Breast epithelium (tissue), 4 donors: ENCODE data around the gene ABR. TPM values are rescaled to one million over a fixed set of nuclear protein-coding genes. Genes with fewer than 3 reads are reported as not detected.
"Not testable (repeated sequence)": the region's sequence is repeated elsewhere in the genome, so short reads cannot be mapped to it uniquely, and the experiment has no call there.

Experiments used
- DNase-seq, 2 donors: peaks; one replicate each; pipeline ENCODE4 v3.0.0-alpha.2; 2019; ENCODE audit warnings: low spot score in 2 of 2
- H3K27ac ChIP-seq, 2 donors: fragments of 200-600 bp; sonication (generic) in 1 of 2; one replicate each; pipeline ENCODE4 v1.5.1; 2016 to 2019; ENCODE audit warnings: mild to moderate bottlenecking in 1 of 2
- H3K27me3 ChIP-seq, 2 donors: fragments of 200-600 bp; sonication (generic) in 1 of 2; one replicate each; pipeline versions ENCODE4 v1.5.1 to v1.6.0; 2017 to 2019; ENCODE audit warnings: control low read depth in 1 of 2, mild to moderate bottlenecking in 1 of 2
- H3K36me3 ChIP-seq: fragments of 200-600 bp; one replicate; pipeline ENCODE4 v1.5.1; 2019
- H3K4me1 ChIP-seq, 2 donors: fragments of 200-600 bp; sonication (generic); one replicate each; pipeline ENCODE4 v1.5.1; 2016 to 2019; ENCODE audit warnings: control low read depth in 1 of 2
- H3K4me3 ChIP-seq, 3 donors: fragments of 200-600 bp; sonication (generic); 1 replicate in 2 of 3; 2 replicates in 1 of 3; pipeline ENCODE4 v1.5.1; 2016 to 2019; ENCODE audit warnings: mild to moderate bottlenecking in 3 of 3, moderate library complexity in 2 of 3
- H3K9me3 ChIP-seq, 2 donors: fragments of 200-600 bp; sonication (generic) in 1 of 2; one replicate each; pipeline ENCODE4 v1.5.1; 2016 to 2019; ENCODE audit warnings: control low read depth in 1 of 2
- POLR2A ChIP-seq: fragments of 450-650 bp; IDR thresholded peaks from one replicate; pipeline ENCODE4 v1.6.1; 2016; ENCODE audit warnings: antibody characterized with exemption, mild to moderate bottlenecking, moderate library complexity
- POLR2AphosphoS5 ChIP-seq, 3 donors: sonication (generic); formaldehyde crosslinking; IDR thresholded peaks; one replicate each; pipeline ENCODE4 v1.6.1; 2017; ENCODE audit warnings: antibody characterized with exemption in 3 of 3
- intact Hi-C: fragments of 100-400 bp; cut with DNase I; formaldehyde crosslinking; loops from one replicate; pipeline ENCODE4 v1.15.1; 2023; ENCODE audit warnings: low total_unique reads
- total RNA-seq, 3 donors: library from RNA; depleted of rRNA; stranded (reverse); fragments of >200 nt; gene quantifications; one replicate each; pipeline ENCODE4 v1.1.0, GENCODE V29; 2016
- TF ChIP-seq, protein P1 (sequence below), 3 donors: fragments of 450-650 bp; IDR thresholded peaks; one replicate each; pipeline ENCODE4 v1.5.1; 2016 to 2017; ENCODE audit warnings: antibody characterized with exemption in 3 of 3, mild to moderate bottlenecking in 3 of 3, moderate library complexity in 3 of 3

Gene ABR
- total RNA-seq, 3 donors from 2014 or later = 63.5 to 77.0 (median 75.0) TPM

DNA sequence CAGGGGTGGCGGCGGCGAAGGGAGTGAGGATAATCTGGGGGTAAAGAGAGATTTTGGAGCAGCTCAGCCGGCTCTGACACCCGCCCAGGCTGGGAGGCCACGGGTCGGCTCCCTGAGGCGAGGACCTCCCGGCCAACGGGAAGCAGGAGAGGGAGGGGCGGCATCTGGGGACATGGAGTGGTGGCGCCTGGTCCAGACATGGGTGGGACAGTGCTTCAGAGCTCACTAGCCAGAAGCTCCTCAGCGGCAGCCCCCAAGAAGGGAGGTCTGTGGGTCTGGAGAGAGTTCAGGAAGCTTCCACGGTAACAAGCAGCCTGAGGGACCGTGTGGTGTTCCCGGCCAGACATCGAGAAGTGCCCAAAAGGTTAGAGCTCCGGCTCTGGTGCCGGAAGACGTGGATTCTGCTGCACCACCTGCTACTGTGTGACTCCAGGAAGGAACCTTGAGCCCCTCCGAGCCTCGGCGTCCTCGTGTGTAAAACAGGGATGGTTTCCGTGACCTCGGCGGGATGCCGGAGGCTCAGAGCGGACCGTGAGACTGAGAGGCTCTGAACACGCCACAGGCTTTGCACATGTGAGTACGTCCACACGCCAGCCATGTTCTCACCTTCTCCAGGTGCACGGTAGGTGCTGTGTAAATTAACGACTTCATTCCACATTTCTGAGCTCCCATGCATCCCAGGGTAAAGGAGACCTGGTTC, 126.0 kb downstream of the ABR start:
- TF ChIP-seq POLR2AphosphoS5 (IDR thresholded peaks at IDR 0.05) = no peak
- no peak for TF ChIP-seq POLR2A
- TF ChIP-seq, protein P1, sequence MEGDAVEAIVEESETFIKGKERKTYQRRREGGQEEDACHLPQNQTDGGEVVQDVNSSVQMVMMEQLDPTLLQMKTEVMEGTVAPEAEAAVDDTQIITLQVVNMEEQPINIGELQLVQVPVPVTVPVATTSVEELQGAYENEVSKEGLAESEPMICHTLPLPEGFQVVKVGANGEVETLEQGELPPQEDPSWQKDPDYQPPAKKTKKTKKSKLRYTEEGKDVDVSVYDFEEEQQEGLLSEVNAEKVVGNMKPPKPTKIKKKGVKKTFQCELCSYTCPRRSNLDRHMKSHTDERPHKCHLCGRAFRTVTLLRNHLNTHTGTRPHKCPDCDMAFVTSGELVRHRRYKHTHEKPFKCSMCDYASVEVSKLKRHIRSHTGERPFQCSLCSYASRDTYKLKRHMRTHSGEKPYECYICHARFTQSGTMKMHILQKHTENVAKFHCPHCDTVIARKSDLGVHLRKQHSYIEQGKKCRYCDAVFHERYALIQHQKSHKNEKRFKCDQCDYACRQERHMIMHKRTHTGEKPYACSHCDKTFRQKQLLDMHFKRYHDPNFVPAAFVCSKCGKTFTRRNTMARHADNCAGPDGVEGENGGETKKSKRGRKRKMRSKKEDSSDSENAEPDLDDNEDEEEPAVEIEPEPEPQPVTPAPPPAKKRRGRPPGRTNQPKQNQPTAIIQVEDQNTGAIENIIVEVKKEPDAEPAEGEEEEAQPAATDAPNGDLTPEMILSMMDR (IDR thresholded peaks at IDR 0.05) = no peak
- no peak for DNase-seq
- H3K4me3 ChIP-seq = no peak overlapping the region
- H3K36me3 ChIP-seq = no peaks in the 10 kb centered on the region
- no peaks in the 10 kb centered on the region for H3K9me3 ChIP-seq
- H3K27me3 ChIP-seq = no peaks in the 10 kb centered on the region
- intact Hi-C loops = no loop called here
- H3K4me1 ChIP-seq = no peaks in the 10 kb centered on the region
- no peak overlapping the region for H3K27ac ChIP-seq

DNA sequence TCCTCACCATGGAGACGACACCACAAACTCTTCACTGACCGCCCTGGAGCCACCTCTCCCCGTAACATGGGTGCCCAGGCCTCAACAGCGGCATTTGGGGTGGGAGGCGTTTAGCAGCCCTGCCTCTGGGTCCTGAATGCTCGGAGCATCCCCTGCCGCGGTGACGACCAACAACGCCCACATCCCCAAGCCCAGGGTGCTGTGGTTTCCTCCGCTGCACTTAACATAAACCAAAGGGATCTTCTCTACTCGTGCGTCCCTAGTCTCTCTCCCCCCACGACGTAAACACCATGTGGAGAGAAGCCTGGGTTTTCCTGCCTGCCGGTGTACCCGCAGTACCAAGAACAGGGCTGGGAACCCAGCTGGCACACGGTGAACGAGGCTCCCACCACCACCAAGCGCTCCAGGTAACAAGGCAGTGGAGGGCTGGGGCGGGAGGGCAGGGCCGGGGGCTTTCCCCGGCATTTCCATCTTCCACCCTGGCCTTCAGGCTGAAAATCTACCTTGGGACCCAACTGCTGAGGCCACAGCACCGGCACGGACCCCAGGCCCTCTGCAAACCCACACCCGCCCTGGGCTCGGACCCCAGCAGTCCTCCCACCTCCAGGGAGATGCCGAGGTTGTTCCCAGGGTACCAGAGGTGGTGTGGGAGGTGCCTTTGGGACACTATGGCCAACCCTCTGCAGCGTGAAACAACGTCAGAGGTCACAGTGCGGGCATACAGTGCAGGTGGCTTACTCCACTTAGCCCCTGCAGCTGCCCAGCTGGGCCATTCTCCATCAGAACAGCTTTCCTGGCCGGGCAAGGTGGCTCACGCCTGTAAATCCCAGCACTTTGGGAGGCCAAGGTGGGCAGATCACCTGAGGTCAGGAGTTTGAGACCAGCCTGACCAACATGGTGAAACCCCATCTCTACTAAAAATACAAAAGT, 128.5 kb downstream of the ABR start:
- no peak overlapping the region for H3K27ac ChIP-seq
- no peak for DNase-seq
- H3K9me3 ChIP-seq = no peaks in the 10 kb centered on the region
- intact Hi-C loops = no loop called here
- H3K4me3 ChIP-seq = no peak overlapping the region
- no peaks in the 10 kb centered on the region for H3K36me3 ChIP-seq
- no peaks in the 10 kb centered on the region for H3K27me3 ChIP-seq
- TF ChIP-seq POLR2AphosphoS5 (IDR thresholded peaks at IDR 0.05) = no peak
- TF ChIP-seq, protein P1 (IDR thresholded peaks at IDR 0.05) = no peak
- no peak for TF ChIP-seq POLR2A
- H3K4me1 ChIP-seq = no peaks in the 10 kb centered on the region

DNA sequence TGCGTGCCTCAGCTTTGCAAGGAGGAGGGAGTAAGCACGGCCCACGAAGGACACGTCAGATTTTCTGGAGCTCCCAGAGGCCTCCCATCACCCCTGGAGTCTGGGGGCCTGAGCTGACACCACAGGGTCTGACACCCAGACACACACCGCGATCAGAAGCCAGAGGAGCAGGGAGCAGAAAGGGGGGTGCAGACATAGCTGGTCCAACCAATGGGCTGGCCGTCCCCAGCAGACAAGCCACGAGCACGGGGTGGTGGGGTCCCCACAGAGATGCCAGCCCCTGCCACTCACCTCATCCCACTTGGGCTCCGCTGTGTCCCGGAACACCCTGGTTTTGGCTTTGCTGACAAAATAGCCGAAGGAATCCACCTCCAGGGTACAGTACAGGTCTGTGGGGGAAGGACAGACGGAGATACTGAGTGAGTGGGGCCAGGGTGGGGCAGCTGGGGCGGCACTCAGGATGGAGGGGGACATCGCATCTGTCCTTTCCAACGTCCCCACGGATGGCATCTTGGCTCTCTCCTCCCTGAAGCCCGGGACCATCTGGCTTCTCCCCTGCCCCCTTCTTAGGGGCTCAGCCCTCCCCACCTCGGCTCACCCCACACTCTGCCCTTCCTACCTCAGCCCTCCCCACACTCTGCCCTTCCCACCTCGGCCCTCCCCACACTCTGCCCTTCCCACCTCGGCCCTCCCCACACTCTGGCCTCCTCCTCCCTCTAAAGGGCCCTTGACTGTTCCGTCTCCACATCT, 129.4 kb downstream of the ABR start:
- Histone ChIP-seq H3K4me3 (no peak overlapping the region), H3K9me3 (no peaks in the 10 kb centered on the region), H3K27ac (no peak overlapping the region), H3K27me3 (no peaks in the 10 kb centered on the region), H3K36me3 (no peaks in the 10 kb centered on the region), H3K4me1 (no peaks in the 10 kb centered on the region)
- intact Hi-C loops = no loop called here
- TF ChIP-seq POLR2AphosphoS5 (IDR thresholded peaks at IDR 0.05) (no peak), POLR2A (no peak)
- TF ChIP-seq, protein P1 (IDR thresholded peaks at IDR 0.05) = no peak
- no peak for DNase-seq

DNA sequence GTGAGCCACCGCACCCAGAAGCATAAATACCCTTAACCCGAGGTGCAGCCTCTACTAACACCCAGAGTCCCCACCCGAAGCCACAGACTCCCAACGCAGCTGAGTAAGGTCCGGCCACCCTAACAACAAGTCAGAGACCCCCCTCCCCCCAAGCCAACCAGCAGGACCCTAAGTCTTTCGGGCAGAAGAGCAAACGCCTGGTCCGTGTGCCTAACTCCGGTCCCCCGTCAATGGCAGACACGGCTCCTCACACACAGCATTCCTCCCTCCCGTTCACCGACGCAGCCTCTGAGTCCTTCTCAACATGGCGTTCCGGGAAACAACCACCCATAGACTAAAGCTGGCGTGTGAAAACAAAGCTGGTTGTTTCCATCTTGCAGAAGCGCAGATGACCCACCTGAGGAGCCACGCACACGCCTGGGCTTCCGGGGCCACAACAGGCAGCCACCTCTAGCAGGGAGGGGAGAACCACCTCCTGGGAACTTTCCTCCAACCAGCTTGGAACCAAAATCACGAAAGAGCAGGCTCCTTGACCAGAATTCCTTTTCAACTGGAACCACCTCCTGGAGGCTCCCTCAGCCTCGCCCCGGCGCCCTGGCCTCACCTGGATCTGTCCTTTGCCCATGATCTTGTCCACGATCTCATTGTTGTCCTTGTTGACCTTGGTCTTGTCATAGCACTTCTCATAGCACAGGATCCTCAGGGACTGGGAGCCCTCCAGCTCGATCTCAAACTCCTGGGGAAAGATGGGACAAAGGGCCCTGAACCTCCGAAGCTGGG, 130.1 kb downstream of the ABR start:
- H3K27ac ChIP-seq = no peak overlapping the region
- no peak overlapping the region for H3K4me3 ChIP-seq
- H3K4me1 ChIP-seq = no peaks in the 10 kb centered on the region
- TF ChIP-seq, protein P1 (IDR thresholded peaks at IDR 0.05) = no peak
- TF ChIP-seq POLR2AphosphoS5 (IDR thresholded peaks at IDR 0.05) (no peak), POLR2A (no peak)
- no peak for DNase-seq
- H3K27me3 ChIP-seq = no peaks in the 10 kb centered on the region
- no peaks in the 10 kb centered on the region for H3K36me3 ChIP-seq
- H3K9me3 ChIP-seq = no peaks in the 10 kb centered on the region
- intact Hi-C loops = no loop called here

DNA sequence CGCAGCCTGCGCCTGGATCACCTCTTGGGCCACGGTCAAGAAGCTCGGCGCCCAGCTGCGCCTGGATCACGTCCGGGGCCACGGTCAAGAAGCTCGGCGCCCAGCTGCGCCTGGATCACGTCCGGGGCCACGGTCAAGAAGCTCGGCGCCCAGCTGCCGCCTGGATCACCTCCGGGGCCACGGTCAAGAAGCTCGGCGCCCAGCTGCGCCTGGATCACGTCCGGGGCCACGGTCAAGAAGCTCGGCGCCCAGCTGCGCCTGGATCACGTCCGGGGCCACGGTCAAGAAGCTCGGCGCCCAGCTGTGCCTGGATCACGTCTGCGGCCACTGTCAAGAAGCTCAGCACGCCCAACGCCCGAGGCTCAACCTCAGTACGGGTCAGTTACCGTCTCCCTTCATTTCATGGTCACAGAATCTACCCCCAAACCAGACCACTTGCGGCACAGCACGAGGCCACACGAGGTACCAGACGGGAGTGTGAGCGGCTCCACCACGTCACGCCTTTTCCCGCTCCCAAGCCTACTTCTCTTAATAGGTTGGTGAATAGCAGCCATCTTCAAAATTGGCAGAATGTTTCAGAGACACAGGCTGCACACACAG, 131.2 kb downstream of the ABR start:
- H3K9me3 ChIP-seq, H3K27me3 ChIP-seq, DNase-seq: not testable (repeated sequence)

More for the DNA sequence above, 131.2 kb downstream of the ABR start:
- H3K36me3 ChIP-seq, intact Hi-C loops, H3K4me1 ChIP-seq, H3K27ac ChIP-seq, H3K4me3 ChIP-seq: not testable (repeated sequence)
